CD4-positive, alpha-beta T cell treated with Interleukin-17A for 1 hour (primary cell): Measurements from ENCODE around the gene GRAMD4.
"Not testable (repeated sequence)": the region's sequence is repeated elsewhere in the genome, so short reads cannot be mapped to it uniquely, and the experiment has no call there.

Source experiments
- DNase-seq: peaks from one replicate; pipeline ENCODE4 v3.0.0-alpha.2; 2020

Gene GRAMD4

DNA sequence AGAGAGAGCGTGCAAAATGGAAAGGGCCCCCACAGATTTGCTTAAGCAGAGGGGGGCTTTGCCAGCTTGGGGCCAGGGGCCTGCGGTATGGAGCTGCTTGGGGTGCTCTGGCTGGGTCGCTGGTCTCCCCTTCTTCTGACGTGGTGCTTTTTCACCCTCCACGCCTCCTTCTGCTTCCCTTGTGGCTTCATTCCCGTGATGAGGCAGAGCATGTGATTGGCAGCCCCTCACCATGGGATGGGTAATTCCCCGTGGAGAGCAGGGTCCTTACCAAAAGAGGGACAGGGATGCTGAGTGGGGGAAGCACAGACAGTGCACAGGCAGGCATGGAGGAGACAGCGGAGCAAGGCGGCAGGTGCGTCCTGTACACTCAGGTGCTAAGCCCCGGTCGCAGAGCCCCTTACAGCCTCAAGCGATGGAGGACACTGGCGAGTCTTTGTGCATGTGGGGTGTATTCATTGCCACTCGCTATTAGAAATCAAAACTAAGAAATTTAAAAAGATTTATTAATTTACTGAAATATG lies 19.9 kb upstream of the GRAMD4 start:
- DNase-seq, result no peak

- no peak for DNase-seq
Observed at GRCh38 chr22:46602025-46602424, 18.2 kb upstream of the GRAMD4 start.

DNA sequence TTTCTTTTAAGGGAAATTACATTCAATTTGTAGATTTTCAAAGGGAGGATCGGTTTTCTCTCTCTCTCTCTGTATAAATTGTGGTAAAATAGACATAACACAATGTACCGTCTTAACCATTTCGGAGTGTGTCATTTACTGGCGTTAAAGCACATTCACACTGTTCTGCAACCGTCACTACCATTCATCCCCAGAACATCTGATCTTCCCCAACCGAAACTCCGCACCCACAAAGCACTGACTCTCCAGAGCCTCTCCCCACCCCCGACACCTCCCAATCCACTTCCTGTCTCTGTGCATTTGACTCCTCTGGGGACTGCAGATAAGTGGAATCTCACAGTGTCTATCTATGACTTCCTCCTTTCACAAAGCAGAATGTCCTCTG lies 15.9 kb upstream of the GRAMD4 start:
- DNase-seq, result peak; percentile 46

DNA sequence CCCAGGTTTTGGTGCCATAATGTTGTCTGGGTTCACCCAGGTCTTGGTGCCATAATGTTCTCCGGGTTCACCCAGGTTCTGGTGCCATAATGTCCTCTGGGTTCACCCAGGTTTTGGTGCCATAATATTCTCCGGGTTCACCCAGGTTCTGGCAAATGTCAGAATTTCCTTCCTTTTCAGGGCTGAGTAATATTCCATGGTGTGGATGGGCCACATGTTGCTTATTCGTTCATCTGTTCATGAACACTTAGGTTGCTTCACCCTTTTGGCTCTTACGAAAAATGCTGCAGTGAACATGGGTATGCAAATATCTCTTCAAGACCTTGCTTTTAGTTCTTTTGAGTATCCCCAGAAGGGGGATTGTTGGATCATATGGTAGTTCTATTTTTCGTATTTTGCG lies 15.1 kb upstream of the GRAMD4 start:
- DNase-seq, result no peak

- no peak for DNase-seq
Observed at GRCh38 chr22:46606886-46607285, 13.3 kb upstream of the GRAMD4 start.

- DNase-seq, result no peak
Observed at GRCh38 chr22:46607483-46608114, 12.6 kb upstream of the GRAMD4 start.

DNA sequence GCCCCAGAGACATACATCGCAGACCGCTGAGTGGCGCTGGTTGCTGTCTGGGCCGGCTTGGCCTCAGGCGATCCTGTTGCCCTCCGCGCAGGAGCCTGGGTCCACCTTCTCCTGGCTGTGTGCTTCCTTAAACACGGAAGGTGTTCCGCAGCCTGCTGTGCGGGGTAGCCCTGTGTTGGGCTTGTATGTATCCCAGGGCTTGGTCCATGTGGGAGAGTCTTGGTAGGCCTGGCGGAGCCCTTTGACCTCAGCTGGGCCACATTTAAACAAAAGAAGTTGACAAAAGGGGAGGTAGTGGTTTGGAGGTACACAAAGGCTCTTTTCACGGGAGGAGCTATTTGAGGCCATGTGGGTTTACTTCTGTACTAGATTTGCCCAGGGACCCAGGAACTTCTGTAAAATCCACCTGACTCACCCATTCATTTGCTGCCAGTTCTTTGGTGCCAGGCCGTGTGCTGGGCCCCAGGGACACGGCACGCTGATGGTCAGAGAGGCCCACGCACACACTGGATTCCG lies 11.0 kb upstream of the GRAMD4 start:
- no peak for DNase-seq

GRCh38 chr22:46609724-46610201 lies 10.4 kb upstream of the GRAMD4 start:
- no peak for DNase-seq

- no peak for DNase-seq
Observed at GRCh38 chr22:46610356-46610755, 9.8 kb upstream of the GRAMD4 start.

DNA sequence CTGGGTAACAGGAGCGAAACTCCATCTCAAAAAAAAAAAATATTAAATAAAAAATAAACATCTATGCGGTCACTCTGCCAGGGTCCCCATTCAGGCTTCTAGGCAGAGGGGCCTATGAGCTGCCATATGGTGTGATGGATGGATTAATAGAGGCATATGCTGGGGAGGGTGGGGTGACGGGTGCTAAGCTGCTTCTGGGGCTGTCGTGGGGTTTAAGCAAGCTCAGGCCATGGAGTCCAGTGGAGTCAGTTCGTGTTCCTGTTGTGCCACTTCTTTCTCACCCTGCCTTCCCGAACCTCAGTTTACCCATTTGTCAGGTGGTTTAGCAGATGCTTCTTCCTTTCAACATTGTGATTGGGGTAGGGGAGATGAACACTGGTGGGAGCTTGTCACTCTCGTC lies 9.0 kb upstream of the GRAMD4 start:
- DNase-seq, result no peak

- DNase-seq, result no peak
Observed at GRCh38 chr22:46612341-46612903, 7.8 kb upstream of the GRAMD4 start.

DNA sequence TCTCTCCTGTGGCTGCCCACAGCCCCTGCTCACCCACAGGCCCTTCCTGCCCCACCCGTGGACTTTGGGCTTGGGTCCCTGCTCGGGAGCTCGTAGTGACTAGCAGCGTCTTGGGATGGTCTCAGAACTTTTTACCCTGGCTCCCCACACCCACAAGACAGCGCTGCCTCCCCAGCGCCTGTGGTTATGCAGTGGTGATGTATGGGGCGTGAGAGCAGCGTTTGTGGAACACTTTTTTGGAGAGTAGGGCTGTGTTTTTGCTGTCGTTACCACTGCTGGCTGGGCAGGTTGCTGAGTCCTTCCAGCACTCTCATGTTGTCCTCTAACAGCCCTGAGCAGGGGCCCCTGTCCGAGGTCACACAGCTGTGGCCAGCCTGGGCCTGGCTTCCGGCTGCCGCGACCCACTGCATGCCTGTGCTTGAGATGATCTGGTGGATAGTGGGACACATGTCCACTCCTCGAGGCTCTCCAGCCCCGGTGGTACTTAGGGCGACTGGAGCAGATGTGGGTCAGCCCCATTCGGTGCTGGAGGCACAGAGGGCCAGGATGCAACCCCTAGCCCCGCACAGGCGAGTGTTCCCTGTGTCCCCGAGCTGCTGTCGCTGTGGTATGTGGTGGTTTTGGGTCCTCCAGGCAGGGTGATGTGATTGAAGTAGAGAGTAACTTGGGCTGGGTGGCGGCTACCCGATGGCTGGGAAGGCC lies 7.1 kb upstream of the GRAMD4 start:
- peak; percentile 38 for DNase-seq

DNA sequence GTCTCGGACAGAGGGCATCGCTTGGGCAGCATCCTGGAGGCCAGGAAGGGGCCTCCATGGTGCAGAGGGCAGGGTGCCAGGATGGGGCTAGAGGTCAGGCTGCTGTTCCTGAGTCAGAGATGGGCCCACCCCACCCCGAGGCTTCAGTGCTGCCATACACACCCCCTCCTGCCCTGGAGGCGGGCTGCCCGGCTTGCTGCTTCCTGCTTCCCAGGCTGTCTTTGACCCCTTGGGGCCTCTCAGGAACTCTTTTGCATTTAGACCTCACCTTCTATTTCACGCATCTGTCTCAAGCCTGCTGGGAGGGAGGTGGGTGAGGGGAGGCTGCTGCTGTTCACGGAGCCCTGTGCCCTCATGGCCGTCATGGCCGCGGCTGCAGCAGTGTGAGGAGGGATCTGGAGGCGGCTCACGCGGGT lies 6.6 kb upstream of the GRAMD4 start:
- no peak for DNase-seq

GRCh38 chr22:46614025-46614931 lies 5.9 kb upstream of the GRAMD4 start:
- DNase-seq, result peak; percentile 86

- no peak for DNase-seq
Observed at GRCh38 chr22:46617207-46617985, 2.8 kb upstream of the GRAMD4 start.

- DNase-seq, result no peak
Observed at GRCh38 chr22:46617986-46618647, 2.1 kb upstream of the GRAMD4 start.

DNA sequence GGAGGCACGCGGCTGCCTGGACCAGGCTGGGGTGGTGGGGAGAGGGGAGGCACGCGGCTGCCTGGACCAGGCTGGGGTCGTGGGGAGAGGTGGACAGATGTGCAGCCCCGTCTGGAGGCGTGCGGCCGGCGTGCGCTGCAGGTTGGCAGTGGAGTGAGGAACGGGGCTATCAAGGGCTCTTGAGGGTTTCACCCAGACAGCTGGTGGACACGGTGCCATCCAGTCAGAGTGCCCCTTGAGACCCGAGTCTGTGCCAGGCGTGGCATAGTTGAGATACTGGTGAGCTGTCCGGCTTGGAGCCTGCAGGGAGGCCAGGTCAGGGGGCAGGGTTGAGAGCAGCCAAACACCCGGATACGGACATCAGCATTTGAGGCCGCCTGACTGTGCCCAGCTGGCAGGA lies 1.5 kb upstream of the GRAMD4 start:
- DNase-seq, result no peak

DNA sequence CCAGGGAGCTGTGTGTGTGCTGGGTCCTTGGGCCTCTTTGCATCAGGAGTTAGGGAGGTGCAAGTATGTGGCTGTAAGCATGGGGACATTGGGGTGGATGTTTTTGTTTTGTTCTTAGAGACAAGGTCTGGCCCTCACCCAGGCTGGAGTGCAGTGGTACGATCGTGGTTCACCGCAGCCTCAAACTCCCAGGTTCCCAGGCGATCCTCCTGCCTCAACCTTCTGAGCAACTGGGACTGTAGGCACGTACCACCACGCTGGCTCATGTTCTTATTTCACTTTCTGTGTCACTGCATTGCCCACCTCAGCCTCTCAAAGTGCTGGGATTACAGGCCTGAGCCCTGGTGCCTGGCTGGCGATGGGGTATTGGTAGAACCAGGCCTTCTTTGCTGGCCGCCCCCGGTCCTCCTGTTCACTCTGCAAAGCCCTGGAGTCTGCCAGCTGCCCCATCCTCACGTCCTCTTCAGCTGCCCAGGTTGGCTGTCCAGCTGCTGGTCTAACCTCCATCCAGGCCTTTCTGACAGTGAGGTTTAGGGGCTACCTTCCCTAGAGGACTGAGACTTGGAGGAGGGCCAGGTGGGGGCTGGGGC lies 851 bp upstream of the GRAMD4 start:
- DNase-seq, result no peak

DNA sequence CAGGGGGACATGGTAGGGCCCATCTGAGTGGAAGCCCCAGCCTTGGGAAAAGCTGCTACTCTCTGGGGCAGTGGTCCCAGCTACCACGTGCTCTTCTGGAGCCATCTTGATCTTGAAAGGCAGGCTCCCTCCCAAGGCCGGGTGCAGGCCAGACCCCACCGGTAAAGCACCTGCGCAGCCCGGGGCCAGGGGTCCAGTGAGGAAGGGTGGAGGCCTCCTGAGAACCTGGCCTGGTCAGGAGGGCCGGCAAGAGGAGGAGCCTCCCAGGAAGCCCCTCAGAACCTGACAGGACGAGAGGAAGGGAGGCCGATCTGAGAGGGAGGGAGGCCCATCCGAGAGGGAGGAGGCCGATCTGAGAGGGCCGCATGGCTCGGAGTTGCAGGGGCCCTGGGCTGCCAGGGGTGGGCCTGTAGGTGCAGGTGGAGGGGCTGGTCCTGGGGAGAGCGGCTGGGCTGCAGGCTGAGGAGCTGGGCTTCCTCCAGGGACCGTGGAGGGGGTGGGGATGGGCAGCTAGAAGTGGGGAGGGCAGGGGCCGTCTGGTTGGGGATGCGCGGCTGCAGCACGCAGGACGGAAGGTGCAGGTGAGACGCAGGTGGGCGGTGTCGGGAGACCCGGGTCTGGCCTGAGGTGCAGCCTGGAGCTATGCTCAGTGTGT lies 529 bp downstream of the GRAMD4 start:
- DNase-seq, result no peak

DNA sequence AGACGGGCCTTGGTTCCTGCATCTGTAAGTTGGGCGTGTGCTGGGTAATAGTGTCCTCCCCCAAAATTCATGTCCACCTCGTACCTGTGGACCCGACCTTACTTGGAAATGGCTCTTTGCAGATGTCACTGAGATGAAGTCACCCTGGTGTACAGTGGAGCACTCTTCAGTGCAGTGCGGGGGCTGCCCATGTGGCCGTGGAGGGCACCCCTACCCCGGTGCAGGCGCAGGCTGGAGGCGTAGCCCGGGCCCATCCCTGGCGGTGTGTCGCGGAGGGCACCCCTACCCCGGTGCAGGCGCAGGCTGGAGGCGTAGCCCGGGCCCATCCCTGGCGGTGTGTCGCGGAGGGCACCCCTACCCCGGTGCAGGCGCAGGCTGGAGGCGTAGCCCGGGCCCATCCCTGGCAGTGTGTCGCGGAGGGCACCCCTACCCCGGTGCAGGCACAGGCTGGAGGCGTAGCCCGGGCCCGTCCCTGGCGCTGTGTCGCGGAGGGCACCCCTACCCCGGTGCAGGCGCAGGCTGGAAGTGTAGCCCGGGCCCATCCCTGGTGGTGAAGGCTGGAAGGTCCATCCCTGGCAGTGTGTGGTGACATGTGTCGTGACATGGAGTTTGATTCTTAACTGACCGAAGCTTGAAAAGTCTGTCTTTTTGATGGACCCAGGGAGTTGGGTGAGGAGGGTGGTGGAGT lies 1.2 kb downstream of the GRAMD4 start:
- not testable (repeated sequence) for DNase-seq
